HEK293 (cell line): ENCODE data around the gene SCAMP3.

Experiments
- CTCF ChIA-PET: fragments of 350-600 bp; formaldehyde crosslinking; extraction: SDS; loops from one replicate; lab custom pipeline; 2021; ENCODE audit warnings: antibody characterized with exemption; lab: Yijun Ruan, JAX
- POLR2A ChIA-PET: fragments of 300-600 bp; formaldehyde crosslinking; extraction: SDS; loops from one replicate; lab custom pipeline; 2020; ENCODE audit warnings: antibody characterized with exemption, inconsistent platforms; lab: Yijun Ruan, JAX
- H3K27ac ChIP-seq: fragments of 200-500 bp; sonication (Bioruptor generic); 2 replicates; pipeline ENCODE4 v1.5.1; 2014; ENCODE audit warnings: low read depth, low read length, control low read depth, inconsistent platforms; ENCODE audit errors: extremely low read depth
- H3K36me3 ChIP-seq, 2 experiments: fragments of 200-500 bp in 1 of 2; sonication (Bioruptor generic) in 1 of 2; 1 replicate in 1 of 2; 2 replicates in 1 of 2; pipeline ENCODE4 v1.5.1; 2014 to 2017; ENCODE audit warnings: inconsistent platforms in 2 of 2, low read length in 2 of 2; ENCODE audit not compliant: control insufficient read depth in 2 of 2, insufficient read depth in 1 of 2
- H3K4me1 ChIP-seq: fragments of 200-500 bp; sonication (Bioruptor generic); 2 replicates; pipeline ENCODE4 v1.5.1; 2014; ENCODE audit warnings: mild to moderate bottlenecking, low read length, inconsistent platforms; ENCODE audit not compliant: control insufficient read depth, insufficient read depth
- H3K4me3 ChIP-seq: 2 replicates; pipeline ENCODE4 v1.5.1; 2011; ENCODE audit warnings: low read depth, mild to moderate bottlenecking, control low read depth, low read length, moderate library complexity
- H3K9me3 ChIP-seq: fragments of 200-500 bp; sonication (Bioruptor generic); 2 replicates; pipeline ENCODE4 v1.5.1; 2014; ENCODE audit warnings: low read depth, low read length, inconsistent platforms; ENCODE audit not compliant: control insufficient read depth, insufficient read depth
- IKZF3 ChIP-seq: fragments of 450-650 bp; IDR thresholded peaks from 2 replicates; pipeline ENCODE4 v1.5.0; 2018; ENCODE audit warnings: missing biosample characterization, mild to moderate bottlenecking, missing genetic modification characterization, moderate library complexity
- KLF9 ChIP-seq: fragments of 450-650 bp; formaldehyde crosslinking; IDR thresholded peaks from 2 replicates; pipeline ENCODE4 v1.5.1; 2016; ENCODE audit warnings: missing biosample characterization, missing genetic modification characterization, low read depth
- MYNN ChIP-seq: fragments of 450-650 bp; formaldehyde crosslinking; IDR thresholded peaks from 2 replicates; pipeline ENCODE4 v1.5.1; 2016; ENCODE audit warnings: missing biosample characterization, missing genetic modification characterization, borderline replicate concordance
- MZF1 ChIP-seq: fragments of 450-650 bp; formaldehyde crosslinking; IDR thresholded peaks from 2 replicates; pipeline ENCODE4 v1.5.1; 2017; ENCODE audit warnings: missing biosample characterization, missing genetic modification characterization, borderline replicate concordance
- OSR2 ChIP-seq: fragments of 450-650 bp; formaldehyde crosslinking; IDR thresholded peaks from 2 replicates; pipeline ENCODE4 v1.5.1; 2016; ENCODE audit warnings: missing biosample characterization, missing genetic modification characterization
- SP2 ChIP-seq: fragments of 450-650 bp; formaldehyde crosslinking; IDR thresholded peaks from 2 replicates; pipeline ENCODE4 v1.5.1; 2016; ENCODE audit warnings: missing biosample characterization, missing genetic modification characterization
- SP3 ChIP-seq: fragments of 450-650 bp; formaldehyde crosslinking; IDR thresholded peaks from 2 replicates; pipeline ENCODE4 v1.5.1; 2016; ENCODE audit warnings: missing biosample characterization, missing genetic modification characterization
- TRIM28 ChIP-seq: IDR thresholded peaks from 2 replicates; pipeline ENCODE4 v1.6.1; 2011; ENCODE audit warnings: low read length, control low read depth, borderline replicate concordance
- ZBTB48 ChIP-seq: fragments of 450-650 bp; formaldehyde crosslinking; IDR thresholded peaks from 2 replicates; pipeline ENCODE4 v1.5.1; 2016; ENCODE audit warnings: missing biosample characterization, missing genetic modification characterization
- ZIC2 ChIP-seq: fragments of 450-650 bp; formaldehyde crosslinking; IDR thresholded peaks from 2 replicates; pipeline ENCODE4 v1.5.1; 2016; ENCODE audit warnings: missing biosample characterization, missing genetic modification characterization
- ZNF121 ChIP-seq: fragments of 450-650 bp; formaldehyde crosslinking; IDR thresholded peaks from 2 replicates; pipeline ENCODE4 v1.5.1; 2016; ENCODE audit warnings: missing biosample characterization, missing genetic modification characterization
- ZNF19 ChIP-seq: fragments of 450-650 bp; formaldehyde crosslinking; IDR thresholded peaks from 2 replicates; pipeline ENCODE4; 2016; ENCODE audit warnings: missing biosample characterization, missing genetic modification characterization, low read depth
- ZNF292 ChIP-seq: fragments of 450-650 bp; formaldehyde crosslinking; IDR thresholded peaks from 2 replicates; pipeline ENCODE4 v1.5.1; 2016; ENCODE audit warnings: low read depth, missing biosample characterization, missing genetic modification characterization, borderline replicate concordance
- ZNF335 ChIP-seq: fragments of 450-650 bp; formaldehyde crosslinking; conservative IDR thresholded peaks from 2 replicates; pipeline ENCODE4 v1.5.1; 2016; ENCODE audit warnings: missing biosample characterization, missing genetic modification characterization
- ZNF350 ChIP-seq: fragments of 450-650 bp; formaldehyde crosslinking; IDR thresholded peaks from 2 replicates; pipeline ENCODE4 v1.5.0; 2017; ENCODE audit warnings: missing biosample characterization, mild to moderate bottlenecking, missing genetic modification characterization
- ZNF394 ChIP-seq: fragments of 450-650 bp; formaldehyde crosslinking; IDR thresholded peaks from 2 replicates; pipeline ENCODE4 v1.5.1; 2016; ENCODE audit warnings: missing biosample characterization, missing genetic modification characterization, mild to moderate bottlenecking, moderate library complexity, borderline replicate concordance
- ZNF423 ChIP-seq: fragments of 450-650 bp; formaldehyde crosslinking; IDR thresholded peaks from 2 replicates; pipeline ENCODE4 v1.5.1; 2016; ENCODE audit warnings: missing biosample characterization, missing genetic modification characterization
- ZNF501 ChIP-seq: fragments of 450-650 bp; formaldehyde crosslinking; IDR thresholded peaks from 2 replicates; pipeline ENCODE4 v1.5.1; 2016; ENCODE audit warnings: missing biosample characterization, missing genetic modification characterization
- ZNF571 ChIP-seq: fragments of 450-650 bp; formaldehyde crosslinking; IDR thresholded peaks from 2 replicates; pipeline ENCODE4 v1.5.0; 2017; ENCODE audit warnings: missing biosample characterization, missing genetic modification characterization
- ZNF596 ChIP-seq: fragments of 450-650 bp; IDR thresholded peaks from 2 replicates; pipeline ENCODE4 v1.5.0; 2018; ENCODE audit warnings: missing biosample characterization, mild to moderate bottlenecking, missing genetic modification characterization, moderate library complexity
- ZNF600 ChIP-seq: fragments of 450-650 bp; formaldehyde crosslinking; IDR thresholded peaks from 2 replicates; pipeline ENCODE4 v1.5.1; 2016; ENCODE audit warnings: missing biosample characterization, missing genetic modification characterization
- ZNF791 ChIP-seq: fragments of 450-650 bp; formaldehyde crosslinking; IDR thresholded peaks from 2 replicates; pipeline ENCODE4 v1.5.1; 2016; ENCODE audit warnings: missing biosample characterization, missing genetic modification characterization
- ZNF843 ChIP-seq: fragments of 450-650 bp; formaldehyde crosslinking; IDR thresholded peaks from 2 replicates; pipeline ENCODE4 v1.5.1; 2016; ENCODE audit warnings: missing biosample characterization, missing genetic modification characterization
- TF ChIP-seq, protein P1 (sequence below): fragments of 450-650 bp; formaldehyde crosslinking; IDR thresholded peaks from 2 replicates; pipeline ENCODE4 v1.5.1; 2016; ENCODE audit warnings: missing biosample characterization, missing genetic modification characterization
- TF ChIP-seq, protein P2 (sequence below): fragments of 450-650 bp; formaldehyde crosslinking; IDR thresholded peaks from 2 replicates; pipeline ENCODE4 v1.5.1; 2017; ENCODE audit warnings: missing biosample characterization, missing genetic modification characterization
- TF ChIP-seq, protein P3 (sequence below): fragments of 450-650 bp; formaldehyde crosslinking; IDR thresholded peaks from 2 replicates; pipeline ENCODE4 v1.5.1; 2017; ENCODE audit warnings: missing biosample characterization, missing genetic modification characterization
- TF ChIP-seq, protein P4 (sequence below): fragments of 450-650 bp; formaldehyde crosslinking; IDR thresholded peaks from 2 replicates; pipeline ENCODE4 v1.5.1; 2016; ENCODE audit warnings: missing biosample characterization, missing genetic modification characterization

SCAMP3 gene

DNA sequence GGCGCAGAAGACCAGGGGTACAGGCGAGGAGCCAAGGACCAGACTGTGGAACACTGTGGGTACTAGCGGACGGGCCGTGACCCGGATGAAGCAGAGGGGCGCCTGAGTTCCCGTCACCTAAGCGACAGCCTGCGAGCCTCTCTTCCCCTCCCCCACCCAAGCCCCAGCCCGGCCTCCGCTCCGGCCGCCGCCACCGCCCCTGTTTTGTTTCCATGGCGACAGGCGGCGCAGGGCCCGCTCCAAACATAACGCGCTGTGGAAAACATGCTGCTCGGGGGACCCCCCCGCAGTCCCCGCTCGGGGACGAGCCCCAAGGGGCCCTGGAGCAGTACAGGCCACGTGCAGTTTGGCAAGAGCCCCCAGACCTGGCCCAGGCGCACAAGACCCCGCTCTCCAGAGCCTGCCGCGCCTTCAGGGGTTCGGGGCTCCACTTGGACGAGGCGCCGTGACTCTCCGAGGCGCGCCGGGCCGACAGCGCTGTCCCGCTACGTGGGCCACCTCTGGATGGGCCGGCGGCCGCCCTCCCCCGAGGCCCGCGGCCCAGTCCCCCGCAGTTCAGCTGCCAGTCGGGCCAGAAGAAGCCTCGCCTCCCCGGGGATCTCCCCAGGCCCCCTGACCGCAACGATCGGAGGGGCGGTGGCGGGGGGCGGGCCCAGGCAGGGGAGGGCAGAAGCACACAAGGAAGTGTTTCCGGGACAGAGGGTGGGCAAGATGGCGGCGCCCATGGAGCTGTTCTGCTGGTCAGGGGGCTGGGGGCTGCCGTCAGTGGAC is 53.4 kb downstream of the SCAMP3 start, which contains the start of gene MTX1 (continued):
- TF ChIP-seq ZNF501 (tag by site-specific recombination): peak; percentile 56
- TF ChIP-seq, protein P1, sequence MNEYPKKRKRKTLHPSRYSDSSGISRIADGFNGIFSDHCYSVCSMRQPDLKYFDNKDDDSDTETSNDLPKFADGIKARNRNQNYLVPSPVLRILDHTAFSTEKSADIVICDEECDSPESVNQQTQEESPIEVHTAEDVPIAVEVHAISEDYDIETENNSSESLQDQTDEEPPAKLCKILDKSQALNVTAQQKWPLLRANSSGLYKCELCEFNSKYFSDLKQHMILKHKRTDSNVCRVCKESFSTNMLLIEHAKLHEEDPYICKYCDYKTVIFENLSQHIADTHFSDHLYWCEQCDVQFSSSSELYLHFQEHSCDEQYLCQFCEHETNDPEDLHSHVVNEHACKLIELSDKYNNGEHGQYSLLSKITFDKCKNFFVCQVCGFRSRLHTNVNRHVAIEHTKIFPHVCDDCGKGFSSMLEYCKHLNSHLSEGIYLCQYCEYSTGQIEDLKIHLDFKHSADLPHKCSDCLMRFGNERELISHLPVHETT (tag by site-specific recombination): no peak
- TF ChIP-seq OSR2 (tag by site-specific recombination): peak; percentile 6; the same call in 1 of the 2 replicates
- TF ChIP-seq KLF9 (tag by site-specific recombination): peak; percentile 93
- TF ChIP-seq SP3: peak; percentile 85
- TF ChIP-seq ZNF843 (tag by site-specific recombination): 0 out of 2 replicates have a peak, but pooled peaks have one; percentile 25
- TF ChIP-seq ZNF121 (tag by site-specific recombination): peak; percentile 66
- no peak for TF ChIP-seq MZF1
- 0 out of 2 replicates have a peak, but pooled peaks have one; percentile 20 for TF ChIP-seq TRIM28
- TF ChIP-seq ZNF571 (tag by site-specific recombination): no peak
- TF ChIP-seq ZNF596 (tag by site-specific recombination): peak; percentile 43; the same call in 1 of the 2 replicates
- peak; percentile 94 for TF ChIP-seq ZBTB48 (tag by site-specific recombination)
- no peak for TF ChIP-seq ZNF350
- TF ChIP-seq, protein P2, sequence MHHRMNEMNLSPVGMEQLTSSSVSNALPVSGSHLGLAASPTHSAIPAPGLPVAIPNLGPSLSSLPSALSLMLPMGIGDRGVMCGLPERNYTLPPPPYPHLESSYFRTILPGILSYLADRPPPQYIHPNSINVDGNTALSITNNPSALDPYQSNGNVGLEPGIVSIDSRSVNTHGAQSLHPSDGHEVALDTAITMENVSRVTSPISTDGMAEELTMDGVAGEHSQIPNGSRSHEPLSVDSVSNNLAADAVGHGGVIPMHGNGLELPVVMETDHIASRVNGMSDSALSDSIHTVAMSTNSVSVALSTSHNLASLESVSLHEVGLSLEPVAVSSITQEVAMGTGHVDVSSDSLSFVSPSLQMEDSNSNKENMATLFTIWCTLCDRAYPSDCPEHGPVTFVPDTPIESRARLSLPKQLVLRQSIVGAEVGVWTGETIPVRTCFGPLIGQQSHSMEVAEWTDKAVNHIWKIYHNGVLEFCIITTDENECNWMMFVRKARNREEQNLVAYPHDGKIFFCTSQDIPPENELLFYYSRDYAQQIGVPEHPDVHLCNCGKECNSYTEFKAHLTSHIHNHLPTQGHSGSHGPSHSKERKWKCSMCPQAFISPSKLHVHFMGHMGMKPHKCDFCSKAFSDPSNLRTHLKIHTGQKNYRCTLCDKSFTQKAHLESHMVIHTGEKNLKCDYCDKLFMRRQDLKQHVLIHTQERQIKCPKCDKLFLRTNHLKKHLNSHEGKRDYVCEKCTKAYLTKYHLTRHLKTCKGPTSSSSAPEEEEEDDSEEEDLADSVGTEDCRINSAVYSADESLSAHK (tag by site-specific recombination): peak; percentile 33; the same call in 1 of the 2 replicates
- peak; percentile 94 for TF ChIP-seq ZNF423 (tag by site-specific recombination)
- peak; percentile 56; the same call in 1 of the 2 replicates for TF ChIP-seq MYNN (tag by site-specific recombination)

DNA sequence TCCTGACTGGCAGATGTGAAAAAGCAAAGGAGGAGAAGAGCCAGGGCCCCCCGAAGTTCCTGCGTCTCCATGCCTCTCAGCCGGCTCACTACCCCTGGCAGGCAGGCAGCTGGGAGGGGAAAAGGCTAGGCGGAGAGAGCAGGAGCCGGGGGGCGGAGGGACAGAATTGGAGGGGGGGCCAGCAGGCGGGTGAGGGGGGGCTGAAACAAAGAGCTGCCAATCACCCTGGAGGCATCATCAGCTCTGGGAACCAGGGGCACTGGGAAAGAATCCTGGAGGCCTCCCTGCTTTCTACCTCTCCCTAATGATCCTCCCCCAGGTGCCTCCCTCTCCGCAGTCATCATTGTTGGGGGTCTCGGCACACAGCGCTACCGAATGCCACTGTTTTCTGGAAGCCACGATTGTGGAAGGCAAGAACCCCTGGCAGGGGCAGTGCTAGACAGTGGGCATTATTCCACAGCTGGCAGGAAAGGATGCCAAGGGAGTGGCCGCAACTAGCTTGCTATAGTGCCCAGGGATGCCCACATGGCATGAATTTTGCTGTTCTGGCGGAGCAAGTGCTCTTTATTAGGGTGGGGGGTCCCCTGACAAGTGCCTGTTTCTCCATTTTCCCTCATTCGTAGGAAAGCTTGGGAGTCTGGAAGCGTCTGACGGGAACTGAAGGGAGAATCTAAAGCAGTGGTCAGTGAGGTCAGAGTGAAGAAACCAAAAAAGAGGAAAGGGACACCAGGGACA is 54.2 kb downstream of the SCAMP3 start, which contains the start of gene THBS3:
TSS of gene THBS3 (minus strand) at position 92 of the 735 bp plus-strand sequence. CDS start at position 71, 21 bp downstream.
- H3K9me3 ChIP-seq: no peaks in the 10 kb centered on the region
- CTCF ChIA-PET: interaction anchor here (0.7 to 3.6 kb wide), 10 partner anchors 12 to 116 kb away, joined by 3 to 28 read pairs (median 9); partner anchors contain the start of genes CLK2, KRTCAP2 and TRIM46
- peak within 1 kb of the TSS; percentile 98 for H3K4me3 ChIP-seq
- H3K27ac ChIP-seq: peak within 1 kb of the TSS; percentile 86; the same call in 1 of the 2 replicates
- POLR2A ChIA-PET: interaction anchor here (0.7 to 1.8 kb wide), 6 partner anchors 11 to 36 kb away, joined by 3 to 8 read pairs (median 5); partner anchors contain the start of gene KRTCAP2
- H3K4me1 ChIP-seq: peaks cover 4% of the 10 kb centered on the region
- H3K36me3 ChIP-seq: peaks cover 0 to 23% of the 10 kb centered on the region in 2 experiments; a peak in 1 of 3 replicates
- TF ChIP-seq ZNF600 (peak; percentile 37; the same call in 1 of the 2 replicates), OSR2 (tag by site-specific recombination) (peak; percentile 49), ZNF19 (tag by site-specific recombination) (no peak), SP2 (tag by site-specific recombination) (0 out of 2 replicates have a peak, but pooled peaks have one; percentile 2), ZNF292 (no peak), IKZF3 (tag by site-specific recombination) (0 out of 2 replicates have a peak, but pooled peaks have one; percentile 20), ZNF394 (no peak), ZNF791 (0 out of 2 replicates have a peak, but pooled peaks have one; percentile 21), ZIC2 (tag by site-specific recombination) (peak; percentile 28; the same call in 1 of the 2 replicates), ZNF335 (peak; percentile 96; the same call in 1 of the 2 replicates)
- TF ChIP-seq, protein P3, sequence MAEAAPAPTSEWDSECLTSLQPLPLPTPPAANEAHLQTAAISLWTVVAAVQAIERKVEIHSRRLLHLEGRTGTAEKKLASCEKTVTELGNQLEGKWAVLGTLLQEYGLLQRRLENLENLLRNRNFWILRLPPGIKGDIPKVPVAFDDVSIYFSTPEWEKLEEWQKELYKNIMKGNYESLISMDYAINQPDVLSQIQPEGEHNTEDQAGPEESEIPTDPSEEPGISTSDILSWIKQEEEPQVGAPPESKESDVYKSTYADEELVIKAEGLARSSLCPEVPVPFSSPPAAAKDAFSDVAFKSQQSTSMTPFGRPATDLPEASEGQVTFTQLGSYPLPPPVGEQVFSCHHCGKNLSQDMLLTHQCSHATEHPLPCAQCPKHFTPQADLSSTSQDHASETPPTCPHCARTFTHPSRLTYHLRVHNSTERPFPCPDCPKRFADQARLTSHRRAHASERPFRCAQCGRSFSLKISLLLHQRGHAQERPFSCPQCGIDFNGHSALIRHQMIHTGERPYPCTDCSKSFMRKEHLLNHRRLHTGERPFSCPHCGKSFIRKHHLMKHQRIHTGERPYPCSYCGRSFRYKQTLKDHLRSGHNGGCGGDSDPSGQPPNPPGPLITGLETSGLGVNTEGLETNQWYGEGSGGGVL (tag by site-specific recombination): peak; percentile 49; the same call in 1 of the 2 replicates
- TF ChIP-seq, protein P4, sequence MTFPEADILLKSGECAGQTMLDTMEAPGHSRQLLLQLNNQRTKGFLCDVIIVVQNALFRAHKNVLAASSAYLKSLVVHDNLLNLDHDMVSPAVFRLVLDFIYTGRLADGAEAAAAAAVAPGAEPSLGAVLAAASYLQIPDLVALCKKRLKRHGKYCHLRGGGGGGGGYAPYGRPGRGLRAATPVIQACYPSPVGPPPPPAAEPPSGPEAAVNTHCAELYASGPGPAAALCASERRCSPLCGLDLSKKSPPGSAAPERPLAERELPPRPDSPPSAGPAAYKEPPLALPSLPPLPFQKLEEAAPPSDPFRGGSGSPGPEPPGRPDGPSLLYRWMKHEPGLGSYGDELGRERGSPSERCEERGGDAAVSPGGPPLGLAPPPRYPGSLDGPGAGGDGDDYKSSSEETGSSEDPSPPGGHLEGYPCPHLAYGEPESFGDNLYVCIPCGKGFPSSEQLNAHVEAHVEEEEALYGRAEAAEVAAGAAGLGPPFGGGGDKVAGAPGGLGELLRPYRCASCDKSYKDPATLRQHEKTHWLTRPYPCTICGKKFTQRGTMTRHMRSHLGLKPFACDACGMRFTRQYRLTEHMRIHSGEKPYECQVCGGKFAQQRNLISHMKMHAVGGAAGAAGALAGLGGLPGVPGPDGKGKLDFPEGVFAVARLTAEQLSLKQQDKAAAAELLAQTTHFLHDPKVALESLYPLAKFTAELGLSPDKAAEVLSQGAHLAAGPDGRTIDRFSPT (tag by site-specific recombination): peak; percentile 78
